ENCODE results near the gene HSBP1.
A peak's percentile ranks its signal among the peaks of the same experiment; 100 is the strongest.

The HSBP1 gene

GRCh38 chr16:83804366-83804765 is 3.4 kb upstream of the HSBP1 start:
- DNase-seq = no peak

- no peak for DNase-seq
Observed at GRCh38 chr16:83806036-83806435, 1.7 kb upstream of the HSBP1 start.

- DNase-seq = no peak
Observed at GRCh38 chr16:83806731-83807130, 1.0 kb upstream of the HSBP1 start.

GRCh38 chr16:83807327-83807709 is 460 bp upstream of the HSBP1 start:
- DNase-seq = no peak

GRCh38 chr16:83808573-83809014 is 816 bp downstream of the HSBP1 start:
- DNase-seq = no peak

- DNase-seq = no peak
Observed at GRCh38 chr16:83809092-83809491, 1.3 kb downstream of the HSBP1 start.

GRCh38 chr16:83810901-83811300 is 3.1 kb downstream of the HSBP1 start:
- DNase-seq = no peak

GRCh38 chr16:83813823-83814658 is 6.3 kb downstream of the HSBP1 start:
- peak; percentile 50 for DNase-seq

- DNase-seq = no peak
Observed at GRCh38 chr16:83814659-83814985, 6.8 kb downstream of the HSBP1 start.

GRCh38 chr16:83817022-83817421 is 9.2 kb downstream of the HSBP1 start:
- no peak for DNase-seq

GRCh38 chr16:83818276-83818675 is 10.5 kb downstream of the HSBP1 start:
- no peak for DNase-seq

- DNase-seq = no peak
Observed at GRCh38 chr16:83819361-83819760, 11.6 kb downstream of the HSBP1 start.

GRCh38 chr16:83826146-83826913 is 18.6 kb downstream of the HSBP1 start:
- DNase-seq = peak; percentile 40

GRCh38 chr16:83830091-83830768 is 22.5 kb downstream of the HSBP1 start:
- DNase-seq = no peak

GRCh38 chr16:83830769-83831455 is 23.1 kb downstream of the HSBP1 start:
- no peak for DNase-seq

GRCh38 chr16:83831456-83831987 is 23.7 kb downstream of the HSBP1 start:
- DNase-seq = no peak

- no peak for DNase-seq
Observed at GRCh38 chr16:83833921-83834320, 26.1 kb downstream of the HSBP1 start.

GRCh38 chr16:83835586-83836566 is 28.1 kb downstream of the HSBP1 start:
- DNase-seq = peak; percentile 15

- DNase-seq = no peak
Observed at GRCh38 chr16:83837566-83837965, 29.8 kb downstream of the HSBP1 start.

GRCh38 chr16:83838151-83838550 is 30.4 kb downstream of the HSBP1 start:
- DNase-seq = no peak

- no peak for DNase-seq
Observed at GRCh38 chr16:83839561-83839960, 31.8 kb downstream of the HSBP1 start.

All from NCI-H748 treated with DMSO at 0.1 percent for 48 hours (cell line).